HG03432 (cell line): Measurements from ENCODE around the gene BUB3.

Experiments
- ATAC-seq: cut with Tn5 transposase; IDR thresholded peaks from one replicate; pipeline ENCODE4 v1.9.1; 2021; ENCODE audit warnings: mild to moderate bottlenecking, moderate library complexity; ENCODE audit not compliant: unreplicated experiment

The BUB3 gene

DNA sequence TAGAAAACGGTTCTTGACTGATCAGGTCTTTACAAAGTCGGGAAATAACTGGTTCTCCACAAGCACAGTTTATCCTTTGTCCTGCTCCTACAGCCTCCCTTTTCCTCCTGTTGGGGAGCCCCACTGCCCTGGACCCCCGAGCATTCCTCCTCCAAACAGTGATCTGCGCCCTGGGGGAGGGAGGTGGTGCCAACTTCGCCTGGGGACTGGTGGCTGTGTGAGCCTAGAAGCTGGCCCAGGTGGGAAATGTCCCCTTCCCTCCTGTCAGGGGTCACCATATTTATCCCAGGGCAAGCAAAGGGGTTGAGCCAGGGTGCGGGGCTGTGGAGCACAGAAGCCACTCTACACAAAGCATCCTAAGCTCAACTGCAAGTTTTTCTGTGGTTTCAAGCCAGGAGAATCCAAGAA, 13.2 kb upstream of the BUB3 start:
- no peak for ATAC-seq

DNA sequence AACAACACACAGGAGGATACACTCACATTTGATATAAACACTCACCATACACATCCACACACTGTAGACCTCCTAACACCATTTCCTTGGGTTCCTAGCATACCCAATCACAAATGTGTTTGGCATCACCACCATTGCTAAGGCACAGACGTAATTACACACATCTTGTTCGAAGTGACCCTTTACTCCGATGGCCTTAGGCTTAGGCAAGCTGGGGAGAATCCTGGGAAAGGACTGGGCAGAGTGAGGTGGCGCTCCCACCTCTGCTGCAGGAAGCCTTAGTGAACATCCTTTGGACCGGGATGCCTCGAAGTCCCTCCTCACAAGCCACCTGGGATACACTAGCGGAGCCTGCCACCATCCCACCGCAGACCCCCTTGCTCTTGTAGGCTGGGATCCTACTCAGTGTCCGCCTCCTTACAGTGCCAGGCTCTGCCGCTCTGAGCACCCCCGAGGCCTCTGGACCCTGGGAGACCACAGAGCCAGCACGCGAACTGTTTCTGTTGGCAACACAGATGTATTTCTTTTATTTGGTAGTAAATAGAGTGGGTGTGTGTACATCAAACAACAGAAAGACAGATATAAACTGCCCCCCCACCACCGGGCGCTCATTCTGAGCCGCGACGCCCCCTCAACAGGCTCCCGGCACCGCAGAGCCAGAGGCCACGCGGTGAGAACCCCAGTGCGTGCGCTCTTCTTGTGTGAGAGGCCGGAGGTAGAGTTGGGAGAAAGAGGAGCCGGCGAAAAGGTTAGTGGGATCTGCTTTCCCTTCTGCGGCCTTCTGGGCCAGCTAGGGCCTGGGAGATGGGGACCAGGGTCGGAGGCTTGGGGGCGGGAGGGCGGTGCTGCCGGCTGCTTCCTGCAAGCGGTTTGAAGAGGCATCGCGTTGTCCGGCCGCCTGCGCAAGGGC, 12.2 kb upstream of the BUB3 start:
- ATAC-seq = no peak

DNA sequence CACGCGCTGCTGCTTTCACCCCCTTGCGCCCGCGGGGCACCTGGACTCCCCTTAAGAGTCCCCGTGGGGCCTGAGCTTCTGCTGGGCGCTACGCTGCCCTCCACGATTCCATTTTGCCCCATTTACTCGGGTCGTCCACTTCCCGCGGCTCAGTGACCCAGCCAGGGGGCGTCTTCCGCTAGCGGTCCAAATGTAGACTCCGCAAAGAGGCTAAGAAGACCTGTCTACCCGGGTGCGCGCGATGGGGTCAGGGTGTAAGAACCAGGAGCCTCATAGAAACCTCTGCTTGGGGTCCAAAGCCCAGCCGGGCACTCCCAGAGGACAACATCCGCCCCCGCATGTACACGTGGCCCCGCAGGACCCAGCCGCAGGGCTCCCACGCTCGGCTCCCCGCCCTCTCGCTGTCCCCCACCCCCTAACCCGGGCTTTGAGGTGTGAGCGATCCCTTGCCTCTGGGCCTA, 11.5 kb upstream of the BUB3 start:
- no peak for ATAC-seq

DNA sequence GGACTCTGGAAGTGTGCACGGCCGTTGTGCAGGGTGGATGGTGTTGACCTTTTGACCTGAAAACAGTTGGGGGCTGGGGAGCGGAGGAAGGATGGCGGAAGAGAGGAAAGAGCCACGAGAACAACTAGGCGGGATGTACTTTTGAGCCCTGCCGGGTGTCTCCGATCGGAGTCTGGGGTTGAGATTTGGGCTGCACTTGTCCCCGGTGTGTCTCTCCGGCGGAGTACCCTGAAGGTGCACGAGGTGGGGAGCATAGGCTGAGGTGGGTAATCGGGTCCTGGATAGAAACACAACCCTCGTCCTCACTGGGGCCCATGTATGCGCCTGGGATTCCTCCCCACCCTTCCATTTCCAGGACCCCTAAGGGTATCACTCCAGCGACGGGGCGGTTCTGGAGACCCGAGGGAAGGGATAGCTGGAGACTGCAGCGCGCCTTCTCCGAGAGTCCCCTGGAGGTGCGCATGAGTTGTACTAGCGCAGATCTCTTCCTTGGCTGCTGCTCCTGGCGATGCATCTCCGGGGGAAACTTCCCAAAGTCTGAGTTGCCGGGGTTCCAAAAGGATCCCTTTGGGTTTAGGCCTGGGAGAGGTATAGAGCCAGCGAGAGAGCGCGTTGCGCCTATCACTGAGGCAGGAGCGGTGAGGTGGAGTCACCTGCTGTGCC, 10.9 kb upstream of the BUB3 start:
- no peak for ATAC-seq

DNA sequence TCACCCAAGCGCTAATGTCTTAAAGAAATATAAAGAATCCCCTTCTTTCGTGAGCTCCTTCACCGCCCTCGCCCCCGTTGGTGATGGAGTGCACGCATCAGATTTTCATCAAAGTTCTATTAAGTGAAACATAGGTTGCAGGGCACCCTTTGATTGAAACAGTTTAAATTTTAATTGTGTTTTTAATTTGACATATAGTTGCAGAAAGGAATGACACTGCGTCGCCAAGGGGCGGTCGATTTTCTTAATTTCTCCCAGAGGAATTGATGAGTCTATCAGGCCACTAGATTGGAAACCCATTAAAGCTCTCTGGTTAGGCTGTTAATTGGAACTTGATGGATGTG, 10.4 kb upstream of the BUB3 start:
- ATAC-seq = no peak

DNA sequence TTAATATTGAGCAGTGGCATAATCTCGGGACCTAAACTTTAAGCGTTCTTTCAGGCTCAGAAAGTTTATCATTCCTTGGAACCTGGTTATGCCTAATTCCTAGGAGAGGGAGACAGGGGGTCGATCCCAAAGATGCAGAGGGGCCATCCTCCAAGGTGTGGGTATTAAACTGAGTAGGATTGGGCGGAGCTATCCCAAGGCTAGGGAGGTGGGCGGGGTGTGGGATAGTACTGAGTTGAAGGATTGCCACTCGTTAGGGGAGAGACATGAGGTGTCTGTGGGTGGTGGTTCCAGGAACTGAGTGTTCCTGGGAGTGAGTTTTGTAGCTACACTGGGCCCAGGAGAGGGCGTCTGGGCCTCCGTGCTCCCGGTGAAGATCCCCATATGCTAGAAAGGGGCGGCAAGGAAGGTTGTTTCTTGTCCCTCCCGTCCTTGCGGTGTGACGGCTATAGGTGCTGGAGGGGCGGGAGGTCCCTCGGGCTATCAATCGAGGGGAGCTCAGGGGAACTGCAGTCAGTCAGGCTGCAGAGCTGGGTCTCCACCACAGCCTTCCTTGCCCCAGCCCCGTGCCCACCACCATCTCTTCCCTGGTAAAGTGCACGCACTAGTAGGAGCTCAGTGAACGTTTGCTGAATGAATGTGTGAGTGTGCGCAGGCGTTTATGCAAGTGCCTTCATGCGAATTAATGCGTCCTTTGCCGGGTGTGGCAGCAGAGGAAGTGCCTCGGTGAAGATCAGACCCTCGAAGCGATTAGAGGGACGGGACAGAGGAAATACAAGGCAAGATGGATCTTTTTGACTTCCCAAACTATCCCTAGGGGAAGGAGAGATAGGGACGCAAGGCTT, 9.3 kb upstream of the BUB3 start:
- no peak for ATAC-seq

DNA sequence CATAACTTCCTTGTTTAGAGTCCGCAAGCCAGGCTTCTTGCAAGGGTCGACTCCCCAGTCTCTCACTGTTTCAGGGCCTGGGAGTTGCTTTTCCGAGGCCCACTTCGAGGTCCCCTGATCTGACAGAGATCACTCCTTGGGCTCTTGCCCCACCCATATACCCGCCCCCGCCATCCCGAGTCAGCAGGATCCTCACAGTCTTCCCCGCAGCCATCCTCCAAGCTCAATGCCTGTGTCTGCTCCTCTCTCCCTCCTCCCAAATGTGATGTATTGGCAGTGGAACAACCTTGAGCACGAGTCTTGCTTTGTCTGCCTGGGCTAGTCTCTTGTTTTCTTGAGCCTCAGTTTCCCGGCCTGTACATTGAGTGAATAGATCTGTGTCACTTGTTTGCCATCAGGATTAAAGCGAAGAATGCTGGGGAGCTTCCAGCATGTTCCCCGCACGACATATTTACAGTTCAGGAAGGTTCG, 8.6 kb upstream of the BUB3 start:
- ATAC-seq = no peak

DNA sequence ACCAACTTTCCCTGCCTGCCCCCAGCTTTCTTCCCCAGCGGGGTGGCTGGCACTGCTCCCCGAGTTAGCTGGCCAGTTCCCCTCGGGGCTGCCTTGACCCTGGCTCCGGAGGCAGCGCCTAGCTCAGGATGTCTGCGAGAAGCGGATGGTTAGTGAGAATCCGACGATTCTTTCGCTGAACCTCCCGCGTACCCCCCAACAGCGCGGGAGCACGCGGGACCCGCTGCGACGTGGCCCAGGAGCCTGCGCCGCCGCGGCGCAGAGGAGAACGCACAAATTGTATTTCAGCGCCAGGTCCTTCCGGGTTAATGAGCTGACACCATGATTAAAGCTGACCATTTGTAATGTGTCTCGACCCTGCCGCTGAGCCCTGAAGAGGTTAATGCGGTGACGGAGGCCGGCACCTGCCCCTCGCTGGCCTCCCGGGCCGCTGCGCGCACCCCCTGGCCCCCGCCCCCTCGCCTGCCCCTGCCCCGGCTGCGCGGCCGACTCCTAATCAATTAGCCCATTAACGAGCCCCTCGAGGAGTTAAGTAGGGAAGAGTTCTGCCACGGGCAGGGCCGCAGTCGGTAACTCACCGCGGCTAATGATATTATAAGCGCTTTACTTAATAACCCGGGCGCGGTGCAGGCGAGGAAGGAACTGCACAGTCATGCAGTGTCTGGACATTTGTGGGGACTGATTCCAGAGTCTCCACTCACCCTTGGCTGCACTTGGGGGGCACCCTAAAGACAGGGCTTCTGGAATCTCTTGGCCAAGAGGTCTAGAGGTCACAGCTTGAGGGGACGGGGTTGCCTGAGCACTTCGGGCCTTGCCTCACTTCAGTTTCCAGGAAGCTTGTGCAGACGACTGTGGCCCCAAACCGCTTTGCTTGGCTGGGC, 7.9 kb upstream of the BUB3 start:
- no peak for ATAC-seq

DNA sequence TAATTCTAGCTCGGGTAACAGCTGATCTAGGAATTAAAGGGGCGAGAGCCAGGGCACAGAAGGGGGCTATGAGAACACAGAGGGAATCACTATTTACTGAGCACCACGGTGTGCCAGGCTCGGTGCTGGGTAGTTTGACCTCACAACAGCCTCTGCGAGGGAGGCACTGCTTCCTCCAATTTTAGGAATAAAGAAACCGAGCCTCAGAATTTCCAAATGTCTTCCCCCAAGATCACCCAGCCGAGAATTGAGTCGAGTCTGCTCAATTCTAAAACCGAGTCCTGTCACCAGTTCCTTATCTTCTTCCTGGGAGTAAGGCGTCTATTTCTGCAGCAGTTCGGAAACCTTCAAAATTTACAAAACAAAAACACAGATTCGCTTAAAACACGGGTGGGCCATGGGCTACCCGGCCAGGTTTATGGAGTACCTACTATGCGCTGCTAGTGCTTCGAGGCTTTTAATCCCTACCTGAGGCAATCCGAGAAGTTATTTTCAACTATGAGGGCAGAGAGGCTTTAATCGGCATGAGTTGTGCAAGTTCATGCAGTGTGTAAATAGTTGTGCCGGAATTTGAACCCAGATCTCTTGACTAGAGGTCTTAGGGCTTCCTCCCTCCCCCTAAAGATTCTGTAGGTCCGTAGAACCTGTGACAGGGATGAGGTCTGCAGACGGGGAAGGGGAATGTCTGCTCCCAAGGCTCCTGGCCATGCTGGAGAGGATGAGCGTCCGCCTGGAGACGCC, 7.1 kb upstream of the BUB3 start:
- ATAC-seq = no peak

DNA sequence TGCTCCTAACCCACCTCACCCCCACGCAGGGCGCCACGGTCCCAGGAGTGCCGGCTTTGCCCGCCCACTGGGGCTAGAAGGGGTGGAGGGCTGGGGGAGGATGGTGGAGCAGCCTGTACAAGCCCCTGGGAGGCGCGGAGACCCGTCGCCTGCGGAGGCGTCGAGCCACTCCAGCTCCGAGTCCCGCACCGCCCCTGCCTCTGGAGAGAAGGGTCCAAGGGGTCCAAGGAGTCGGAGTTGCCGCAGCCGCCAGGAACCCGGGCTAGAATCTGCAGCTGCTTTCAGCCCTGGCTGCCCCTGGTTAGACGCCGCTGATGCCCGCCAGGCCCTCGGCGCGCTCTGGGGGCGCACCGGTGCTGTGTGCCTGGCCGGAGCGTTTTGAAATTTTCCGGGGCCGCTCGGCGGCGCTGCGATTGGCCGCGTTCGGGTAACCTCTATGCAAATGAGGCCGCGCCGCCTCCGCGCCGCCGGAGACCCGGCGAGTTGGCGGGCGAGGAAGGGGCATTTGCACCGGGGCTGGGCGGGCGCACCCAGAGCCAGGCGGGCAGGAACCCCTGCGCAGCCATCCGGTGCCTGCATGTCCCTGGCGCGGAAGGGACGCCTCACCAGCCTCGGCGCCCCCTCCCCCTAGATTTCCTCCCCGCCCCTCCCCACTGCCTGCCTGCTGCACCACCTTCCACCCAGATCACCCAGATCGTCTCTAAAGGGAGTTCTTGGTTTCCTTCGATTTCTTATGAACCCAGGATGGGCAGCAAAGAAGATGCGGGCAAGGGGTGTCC, 6.4 kb upstream of the BUB3 start, which contains the start of gene HMX2:
HMX2 (plus strand) TSS at position 502 of the 779 bp plus-strand sequence; CDS start at position 745, 243 bp downstream.
- peak; percentile 46 for ATAC-seq

DNA sequence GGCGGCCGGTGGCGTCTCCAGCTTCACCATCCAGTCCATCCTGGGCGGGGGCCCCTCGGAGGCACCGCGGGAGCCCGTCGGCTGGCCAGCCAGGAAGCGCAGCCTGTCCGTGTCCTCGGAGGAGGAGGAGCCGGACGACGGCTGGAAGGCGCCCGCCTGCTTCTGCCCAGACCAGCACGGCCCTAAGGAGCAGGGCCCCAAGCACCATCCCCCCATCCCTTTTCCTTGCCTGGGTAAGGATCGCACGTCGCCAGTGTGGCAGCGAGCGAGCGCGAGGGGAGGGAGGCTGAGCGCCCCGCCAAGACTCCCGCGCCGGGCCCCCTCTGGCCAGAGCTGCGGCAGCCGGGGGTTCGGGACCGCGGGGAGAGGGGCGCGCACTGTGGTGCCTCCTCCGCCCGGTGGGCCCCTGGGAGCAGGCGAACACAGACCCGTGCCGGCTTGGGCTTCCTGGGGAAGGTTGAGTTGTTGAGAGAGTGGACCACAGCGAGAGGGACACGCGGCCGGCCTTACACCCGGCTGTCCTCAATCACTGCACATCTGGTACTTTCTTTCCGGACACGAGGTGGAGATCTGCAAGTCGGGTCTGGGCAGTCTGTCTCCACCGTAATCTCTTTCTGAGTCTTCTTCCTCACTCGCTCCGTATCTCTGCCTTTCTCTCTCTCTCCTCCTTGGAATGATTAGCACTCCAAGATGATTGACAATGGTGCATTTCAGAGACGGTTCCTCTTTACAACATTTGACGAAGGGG, 5.6 kb upstream of the BUB3 start:
- no peak for ATAC-seq

DNA sequence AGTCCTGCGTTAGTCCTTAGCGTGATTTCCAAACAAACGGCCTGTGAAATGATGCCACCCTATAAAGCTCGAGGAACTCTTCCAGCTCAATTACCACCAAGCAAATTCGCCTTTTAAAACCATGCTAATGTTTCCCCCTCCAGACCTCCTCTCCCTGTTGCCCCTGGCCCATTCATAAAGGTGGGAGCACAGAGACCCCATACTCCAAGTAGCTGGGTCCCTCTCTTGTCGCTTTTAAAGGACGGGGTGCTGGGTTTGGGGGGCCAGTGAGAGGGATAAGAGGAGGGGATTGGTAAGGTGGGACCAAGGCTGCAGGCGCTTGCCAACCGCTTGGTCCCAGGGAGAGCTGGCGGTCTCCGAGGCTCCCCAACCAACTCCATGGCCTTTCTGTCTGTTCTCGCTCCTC, 5.0 kb upstream of the BUB3 start:
- no peak for ATAC-seq

DNA sequence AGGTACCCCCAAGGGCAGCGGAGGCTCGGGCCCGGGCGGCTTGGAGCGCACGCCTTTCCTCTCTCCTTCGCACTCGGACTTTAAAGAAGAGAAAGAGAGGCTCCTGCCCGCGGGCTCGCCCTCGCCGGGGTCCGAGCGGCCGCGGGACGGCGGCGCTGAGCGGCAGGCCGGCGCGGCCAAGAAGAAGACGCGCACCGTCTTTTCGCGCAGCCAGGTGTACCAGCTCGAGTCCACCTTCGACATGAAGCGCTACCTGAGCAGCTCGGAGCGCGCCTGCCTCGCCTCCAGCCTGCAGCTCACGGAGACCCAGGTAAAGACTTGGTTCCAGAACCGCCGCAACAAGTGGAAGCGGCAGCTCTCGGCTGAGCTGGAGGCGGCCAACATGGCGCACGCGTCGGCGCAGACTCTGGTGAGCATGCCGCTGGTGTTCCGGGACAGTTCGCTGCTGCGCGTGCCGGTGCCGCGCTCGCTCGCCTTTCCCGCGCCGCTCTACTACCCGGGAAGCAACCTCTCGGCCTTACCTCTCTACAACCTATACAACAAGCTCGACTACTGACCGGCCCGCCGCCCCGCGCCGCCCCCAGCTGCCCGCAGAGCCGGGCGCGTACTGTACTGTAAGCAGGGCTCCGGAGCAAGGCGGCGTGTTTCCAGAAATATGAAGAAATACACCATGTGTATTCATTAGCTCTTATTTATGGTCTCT, 4.5 kb upstream of the BUB3 start:
- ATAC-seq = no peak

DNA sequence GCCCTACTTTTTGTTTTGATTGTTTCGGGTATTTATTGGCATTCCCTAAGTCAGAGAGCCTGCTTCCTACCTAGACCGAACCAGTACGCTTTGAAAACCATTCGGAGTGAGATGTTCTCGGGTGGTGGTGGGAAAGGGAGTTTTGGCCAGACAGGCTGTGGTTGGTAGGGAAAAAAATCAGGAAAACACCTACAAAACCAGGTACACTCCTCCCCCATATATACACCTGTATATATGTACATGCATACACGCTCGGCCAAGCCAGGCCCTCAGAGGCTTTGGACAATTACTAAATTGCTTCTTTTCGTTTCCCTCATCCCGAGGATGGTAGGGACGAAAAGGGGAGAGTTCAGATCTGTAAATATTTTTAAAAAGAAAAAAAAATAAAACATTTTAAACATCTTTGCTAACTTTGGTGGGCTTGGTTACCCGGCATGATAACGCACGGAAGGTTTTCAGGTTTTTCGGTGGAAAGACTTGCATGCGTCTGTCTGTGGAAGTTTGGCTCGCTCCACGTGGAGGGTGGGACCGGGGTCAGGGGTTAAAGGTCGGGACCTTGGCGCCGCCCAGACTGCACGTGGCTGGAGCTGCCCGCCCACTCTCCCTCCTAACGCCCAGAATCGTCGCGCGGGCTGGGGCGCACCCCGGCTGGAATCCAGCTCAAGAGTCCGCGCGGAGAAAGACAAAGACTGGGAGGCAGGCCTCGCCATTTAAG, 3.8 kb upstream of the BUB3 start:
- ATAC-seq = no peak

DNA sequence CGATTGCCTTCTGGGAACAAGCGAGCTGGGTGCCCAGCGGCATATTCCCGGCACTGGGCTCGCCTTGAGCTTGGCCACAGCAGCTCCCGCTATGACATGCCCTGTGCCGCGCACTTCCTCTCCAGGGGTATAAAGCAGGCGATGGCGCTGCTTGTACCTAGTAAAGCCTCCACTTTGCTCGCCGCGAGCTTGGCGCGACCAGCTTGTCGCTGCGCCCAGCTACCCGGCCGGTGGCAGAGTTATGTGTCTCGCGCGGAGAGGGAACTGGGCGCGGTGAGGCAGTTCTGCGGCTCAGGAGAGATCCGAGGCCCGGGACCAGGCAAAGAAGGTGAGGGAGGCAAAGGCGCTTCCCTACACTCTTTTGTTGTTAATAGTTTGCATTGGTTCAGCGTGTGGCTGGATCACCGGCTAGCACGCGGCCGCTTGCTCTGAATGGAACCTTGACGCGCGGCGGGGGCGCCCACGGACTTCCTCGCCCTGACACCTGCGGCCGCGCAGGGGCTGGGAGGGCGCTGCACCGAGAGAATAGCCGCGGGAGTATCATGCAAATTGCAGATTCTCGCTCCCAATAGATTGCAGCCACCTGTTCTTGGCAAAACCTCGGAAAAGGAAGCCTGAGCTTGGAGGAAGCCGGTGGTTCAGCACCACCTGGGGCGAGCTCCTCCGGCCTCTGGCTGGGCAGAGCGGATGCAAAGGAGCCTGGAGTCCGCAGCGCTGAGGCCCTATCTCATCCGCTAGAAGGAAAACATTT, 3.0 kb upstream of the BUB3 start:
- no peak for ATAC-seq

DNA sequence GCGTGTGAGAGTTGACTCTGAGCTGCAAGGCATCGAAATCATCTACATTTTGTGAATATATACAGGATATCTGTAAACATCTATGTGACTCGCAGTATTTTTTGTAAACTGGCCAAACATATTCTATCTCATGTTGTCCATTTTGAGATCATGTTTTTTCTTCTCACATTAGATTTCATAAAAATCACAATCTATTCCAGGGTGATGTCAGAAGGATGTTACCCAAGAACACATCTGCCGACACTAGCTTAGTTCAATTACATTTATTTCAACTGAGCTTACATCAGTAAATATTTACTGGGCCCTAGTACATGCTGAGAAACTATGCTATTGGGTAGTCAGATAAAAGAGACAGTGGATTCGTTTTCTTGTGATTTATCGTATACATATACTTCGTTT, 2.5 kb upstream of the BUB3 start:
- no peak for ATAC-seq
